Kidney (tissue), 14 donors: Measurements from ENCODE around the gene OLIG2. TPM values are rescaled to one million over a fixed set of nuclear protein-coding genes. Genes with fewer than 3 reads are reported as not detected.

Experiments
- DNase-seq, 5 donors: peaks; one replicate each; pipeline ENCODE4 v3.0.0-alpha.2; 2013 to 2020
- FAIRE-seq: peaks from 2 replicates; lab custom pipeline; 2012; peaks lifted over from hg19 to GRCh38; lab: Jason Lieb, UNC
- H3K27ac ChIP-seq, 2 donors: one replicate each; pipeline ENCODE4 v1.7.0; 2013; ENCODE audit warnings: low read depth in 2 of 2, low read length in 2 of 2, inconsistent platforms in 1 of 2
- H3K27me3 ChIP-seq: one replicate; pipeline ENCODE4 v1.7.1; 2013; ENCODE audit warnings: low read length, inconsistent platforms; ENCODE audit not compliant: control insufficient read depth, insufficient read depth
- H3K36me3 ChIP-seq, 3 donors: one replicate each; pipeline versions ENCODE4 v1.7.0 to v1.7.1; 2013; ENCODE audit warnings: low read length in 3 of 3, control low read depth in 1 of 3, inconsistent platforms in 1 of 3; ENCODE audit not compliant: insufficient read depth in 3 of 3, control insufficient read depth in 2 of 3
- H3K4me1 ChIP-seq, 3 donors: one replicate each; pipeline versions ENCODE4 v1.7.0 to v1.7.1; 2013; ENCODE audit warnings: low read length in 3 of 3, inconsistent platforms in 1 of 3, low read depth in 1 of 3; ENCODE audit not compliant: control insufficient read depth in 2 of 3, insufficient read depth in 2 of 3
- H3K4me3 ChIP-seq, 3 donors: one replicate each; pipeline versions ENCODE4 v1.7.0 to v1.8.1; 2013; ENCODE audit warnings: low read length in 3 of 3, control low read depth in 1 of 3, inconsistent platforms in 1 of 3
- H3K9ac ChIP-seq, 3 donors: one replicate each; pipeline versions ENCODE4 v1.7.0 to v1.7.1; 2013; ENCODE audit warnings: low read length in 3 of 3, control low read depth in 1 of 3, inconsistent platforms in 1 of 3
- H3K9me3 ChIP-seq, 3 donors: one replicate each; pipeline versions ENCODE4 v1.7.0 to v1.7.1; 2013; ENCODE audit warnings: low read length in 3 of 3, control low read depth in 1 of 3, inconsistent platforms in 1 of 3; ENCODE audit not compliant: control insufficient read depth in 2 of 3, insufficient read depth in 1 of 3
- intact Hi-C: fragments of 100-400 bp; cut with DNase I; formaldehyde crosslinking; loops from one replicate; pipeline ENCODE4 v1.11.1; 2022
- polyA plus RNA-seq: library from polyadenylated mRNA; stranded (reverse); fragments of 350-450 nt; fragmentation: Illumina TruSeq; extraction: RNeasy Lipid Tissue Mini Kit (QIAGEN cat#74804); gene quantifications from one replicate; pipeline ENCODE4 v1.2.3, GENCODE V29; 2014; ENCODE audit warnings: low read depth, low replicate concordance; ENCODE audit not compliant: insufficient read depth
- total RNA-seq: library from RNA; stranded (reverse); fragmentation: NEBNext Ultra II Directional; extraction: Animal tissue kit (Norgen Biotek cat#: 25700); gene quantifications from one replicate; pipeline ENCODE4 v1.2.1, GENCODE V29; 2021
- TF ChIP-seq, protein P1 (sequence below): IDR thresholded peaks from 3 replicates; pipeline ENCODE4 v1.5.1; 2012; ENCODE audit warnings: mild to moderate bottlenecking, moderate library complexity, borderline replicate concordance; ENCODE audit not compliant: insufficient read depth; ENCODE audit errors: extremely low read depth
- donor health status: control.
- donor health status: control.
- donor health status: control.
- donor health status: control.
- donor health status: control.
- donor health status: DM: yes; HTN: yes; CAD: no.
- donor health status: Normal renal cell carcinoma (clear cell type).

The OLIG2 gene
- total and polyA plus RNA-seq, 2 donors from 2014 or later, result not detected

DNA sequence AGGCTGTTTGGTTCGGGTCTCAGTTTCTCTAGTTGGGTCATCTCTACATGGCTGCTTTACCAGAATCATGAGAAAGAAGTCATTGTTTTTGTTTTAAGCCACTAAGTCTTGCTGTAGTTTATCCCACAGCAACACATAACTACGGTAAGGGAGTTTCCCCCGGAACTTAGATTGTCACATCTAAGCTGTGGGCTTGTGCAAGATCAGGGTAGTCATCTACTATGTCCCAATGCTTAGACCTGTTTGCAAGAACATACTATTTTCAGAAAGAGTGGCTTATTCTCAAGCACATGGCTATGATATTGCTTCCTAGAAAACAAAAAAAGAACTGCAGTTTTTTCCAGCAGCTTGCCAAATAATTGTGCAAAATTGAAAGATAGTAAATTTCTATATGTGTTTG is 18.0 kb upstream of the OLIG2 start:
- no peaks in the 10 kb centered on the region for H3K4me1 ChIP-seq
- H3K27me3 ChIP-seq, result no peaks in the 10 kb centered on the region
- DNase-seq (no peak), FAIRE-seq (no peak)
- TF ChIP-seq, protein P1, sequence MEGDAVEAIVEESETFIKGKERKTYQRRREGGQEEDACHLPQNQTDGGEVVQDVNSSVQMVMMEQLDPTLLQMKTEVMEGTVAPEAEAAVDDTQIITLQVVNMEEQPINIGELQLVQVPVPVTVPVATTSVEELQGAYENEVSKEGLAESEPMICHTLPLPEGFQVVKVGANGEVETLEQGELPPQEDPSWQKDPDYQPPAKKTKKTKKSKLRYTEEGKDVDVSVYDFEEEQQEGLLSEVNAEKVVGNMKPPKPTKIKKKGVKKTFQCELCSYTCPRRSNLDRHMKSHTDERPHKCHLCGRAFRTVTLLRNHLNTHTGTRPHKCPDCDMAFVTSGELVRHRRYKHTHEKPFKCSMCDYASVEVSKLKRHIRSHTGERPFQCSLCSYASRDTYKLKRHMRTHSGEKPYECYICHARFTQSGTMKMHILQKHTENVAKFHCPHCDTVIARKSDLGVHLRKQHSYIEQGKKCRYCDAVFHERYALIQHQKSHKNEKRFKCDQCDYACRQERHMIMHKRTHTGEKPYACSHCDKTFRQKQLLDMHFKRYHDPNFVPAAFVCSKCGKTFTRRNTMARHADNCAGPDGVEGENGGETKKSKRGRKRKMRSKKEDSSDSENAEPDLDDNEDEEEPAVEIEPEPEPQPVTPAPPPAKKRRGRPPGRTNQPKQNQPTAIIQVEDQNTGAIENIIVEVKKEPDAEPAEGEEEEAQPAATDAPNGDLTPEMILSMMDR, result no peak
- H3K9me3 ChIP-seq, result no peaks in the 10 kb centered on the region
- H3K36me3 ChIP-seq, result no peaks in the 10 kb centered on the region
- H3K4me3 ChIP-seq, result no peak overlapping the region
- intact Hi-C loops, result no loop called here
- H3K9ac ChIP-seq, result no peak overlapping the region
- H3K27ac ChIP-seq, result no peak overlapping the region

DNA sequence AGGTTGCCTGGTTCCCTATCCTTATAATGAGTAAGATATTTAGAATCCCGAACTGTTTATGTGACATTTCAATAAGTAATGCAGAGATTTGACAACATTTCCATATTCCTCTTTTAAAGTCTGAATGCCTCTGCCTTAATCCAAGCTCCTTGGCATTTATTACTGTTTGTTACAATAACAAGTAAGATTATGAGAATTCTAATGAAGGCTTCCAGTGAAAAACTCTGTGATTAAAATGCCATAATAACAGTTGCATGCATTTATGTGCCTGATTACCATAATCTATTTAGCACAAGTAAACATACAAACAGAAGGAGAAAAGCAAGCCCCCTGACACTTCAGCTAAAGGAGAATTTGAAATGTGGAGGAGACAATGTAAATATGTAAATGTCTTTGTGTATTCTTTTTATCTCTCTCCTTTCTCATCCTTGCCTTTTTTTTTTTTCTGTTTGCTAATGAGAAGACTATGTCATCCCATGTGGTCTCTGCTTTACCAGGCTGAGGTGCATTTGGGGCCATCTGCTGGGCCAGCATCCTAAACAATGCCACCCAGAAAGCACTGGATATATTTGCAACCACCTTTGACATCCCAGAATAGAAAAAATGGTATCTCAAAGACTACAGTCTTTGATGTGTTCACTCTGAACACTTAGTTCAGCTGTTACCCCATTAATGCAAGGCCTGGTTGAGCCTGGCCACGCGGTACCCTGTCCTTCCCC is 17.2 kb upstream of the OLIG2 start:
- TF ChIP-seq, protein P1, result no peak
- Histone ChIP-seq H3K9me3 (no peaks in the 10 kb centered on the region), H3K36me3 (no peaks in the 10 kb centered on the region), H3K27me3 (no peaks in the 10 kb centered on the region), H3K9ac (no peak overlapping the region), H3K27ac (no peak overlapping the region), H3K4me3 (no peak overlapping the region), H3K4me1 (no peaks in the 10 kb centered on the region)
- FAIRE-seq (no peak), DNase-seq (no peak)
- intact Hi-C loops, result no loop called here

DNA sequence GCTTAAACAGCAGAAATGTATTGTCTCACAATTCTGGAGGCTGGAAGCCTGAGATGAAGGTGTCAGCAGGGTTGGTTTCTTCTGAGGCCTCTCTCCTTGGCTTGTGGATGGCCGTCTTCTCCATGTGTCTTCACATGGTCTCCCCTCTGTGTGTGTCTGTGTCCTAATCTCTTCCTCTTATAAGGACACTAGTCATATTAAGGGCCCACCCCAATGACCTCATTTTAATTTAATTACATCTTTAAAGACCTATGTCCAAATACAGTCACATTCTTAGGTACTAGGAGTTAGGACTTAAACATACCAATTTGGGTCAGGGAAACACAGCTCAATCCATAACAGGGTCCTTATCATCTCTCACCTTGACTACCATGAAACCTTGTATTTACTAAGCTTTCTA is 14.8 kb upstream of the OLIG2 start:
- intact Hi-C loops, result no loop called here
- no peaks in the 10 kb centered on the region for H3K36me3 ChIP-seq
- H3K4me1 ChIP-seq, result no peaks in the 10 kb centered on the region
- DNase-seq (no peak), FAIRE-seq (no peak)
- no peak overlapping the region for H3K27ac ChIP-seq
- H3K9ac ChIP-seq, result no peak overlapping the region
- TF ChIP-seq, protein P1, result no peak
- peaks cover 5% of the 10 kb centered on the region for H3K27me3 ChIP-seq
- H3K9me3 ChIP-seq, result no peaks in the 10 kb centered on the region
- no peak overlapping the region for H3K4me3 ChIP-seq
